ENCODE data around the gene ATP6V1G1. TPM values are rescaled to one million over a fixed set of nuclear protein-coding genes. Genes with fewer than 3 reads are reported as not detected.

ATP6V1G1 gene
- total RNA-seq, 4 donors from 2014 or later = 91.2 to 137 (median 120) TPM

DNA sequence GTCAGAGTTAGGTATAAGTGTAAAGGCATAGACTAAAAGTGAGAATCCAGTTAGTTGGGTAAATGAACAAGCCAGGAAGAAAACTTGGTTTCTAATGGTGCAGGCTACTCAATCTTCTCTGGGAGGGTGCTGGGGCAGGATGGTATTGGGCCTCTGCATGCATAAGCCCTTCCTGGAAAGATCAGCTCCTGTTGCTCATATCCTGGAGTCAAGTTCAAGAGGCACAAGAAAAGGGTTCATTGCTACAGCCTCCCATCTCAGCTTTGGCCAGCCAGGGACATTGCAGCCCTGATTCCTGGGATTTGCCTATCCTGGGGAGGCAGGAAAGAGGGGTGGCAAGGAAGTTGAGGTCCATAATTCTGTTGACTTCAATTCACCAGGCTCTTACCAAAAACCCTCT is 40.7 kb upstream of the ATP6V1G1 start:
- no peaks in the 10 kb centered on the region for H3K27me3 ChIP-seq
- no peak overlapping the region for H3K27ac ChIP-seq
- TF ChIP-seq POLR2AphosphoS5 (IDR thresholded peaks at IDR 0.05) (no peak), POLR2A (IDR thresholded peaks at IDR 0.05) (no peak), EP300 (IDR thresholded peaks at IDR 0.05) (no peak)
- TF ChIP-seq, protein P1, sequence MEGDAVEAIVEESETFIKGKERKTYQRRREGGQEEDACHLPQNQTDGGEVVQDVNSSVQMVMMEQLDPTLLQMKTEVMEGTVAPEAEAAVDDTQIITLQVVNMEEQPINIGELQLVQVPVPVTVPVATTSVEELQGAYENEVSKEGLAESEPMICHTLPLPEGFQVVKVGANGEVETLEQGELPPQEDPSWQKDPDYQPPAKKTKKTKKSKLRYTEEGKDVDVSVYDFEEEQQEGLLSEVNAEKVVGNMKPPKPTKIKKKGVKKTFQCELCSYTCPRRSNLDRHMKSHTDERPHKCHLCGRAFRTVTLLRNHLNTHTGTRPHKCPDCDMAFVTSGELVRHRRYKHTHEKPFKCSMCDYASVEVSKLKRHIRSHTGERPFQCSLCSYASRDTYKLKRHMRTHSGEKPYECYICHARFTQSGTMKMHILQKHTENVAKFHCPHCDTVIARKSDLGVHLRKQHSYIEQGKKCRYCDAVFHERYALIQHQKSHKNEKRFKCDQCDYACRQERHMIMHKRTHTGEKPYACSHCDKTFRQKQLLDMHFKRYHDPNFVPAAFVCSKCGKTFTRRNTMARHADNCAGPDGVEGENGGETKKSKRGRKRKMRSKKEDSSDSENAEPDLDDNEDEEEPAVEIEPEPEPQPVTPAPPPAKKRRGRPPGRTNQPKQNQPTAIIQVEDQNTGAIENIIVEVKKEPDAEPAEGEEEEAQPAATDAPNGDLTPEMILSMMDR (IDR thresholded peaks at IDR 0.05) = no peak
- H3K4me3 ChIP-seq = no peak overlapping the region
- no peaks in the 10 kb centered on the region for H3K36me3 ChIP-seq
- peaks cover 0 to 7% (median 0%) of the 10 kb centered on the region in 3 donors for H3K9me3 ChIP-seq
- ATAC-seq = no peak
- H3K4me1 ChIP-seq = peaks cover 0 to 3% (median 0%) of the 10 kb centered on the region in 3 donors

- 65 to 81% methylated on average over 4 to 9 of the region's 9 CpGs for WGBS, 2 donors (ENCODE audit: low coverage in 1 of 2)
- TF ChIP-seq POLR2A (IDR thresholded peaks at IDR 0.05) (no peak), POLR2AphosphoS5 (IDR thresholded peaks at IDR 0.05) (no peak)
- TF ChIP-seq, protein P1 (IDR thresholded peaks at IDR 0.05) = no peak
- ATAC-seq = no peak
Observed at GRCh38 chr9:114549697-114550330, 37.8 kb upstream of the ATP6V1G1 start.

DNA sequence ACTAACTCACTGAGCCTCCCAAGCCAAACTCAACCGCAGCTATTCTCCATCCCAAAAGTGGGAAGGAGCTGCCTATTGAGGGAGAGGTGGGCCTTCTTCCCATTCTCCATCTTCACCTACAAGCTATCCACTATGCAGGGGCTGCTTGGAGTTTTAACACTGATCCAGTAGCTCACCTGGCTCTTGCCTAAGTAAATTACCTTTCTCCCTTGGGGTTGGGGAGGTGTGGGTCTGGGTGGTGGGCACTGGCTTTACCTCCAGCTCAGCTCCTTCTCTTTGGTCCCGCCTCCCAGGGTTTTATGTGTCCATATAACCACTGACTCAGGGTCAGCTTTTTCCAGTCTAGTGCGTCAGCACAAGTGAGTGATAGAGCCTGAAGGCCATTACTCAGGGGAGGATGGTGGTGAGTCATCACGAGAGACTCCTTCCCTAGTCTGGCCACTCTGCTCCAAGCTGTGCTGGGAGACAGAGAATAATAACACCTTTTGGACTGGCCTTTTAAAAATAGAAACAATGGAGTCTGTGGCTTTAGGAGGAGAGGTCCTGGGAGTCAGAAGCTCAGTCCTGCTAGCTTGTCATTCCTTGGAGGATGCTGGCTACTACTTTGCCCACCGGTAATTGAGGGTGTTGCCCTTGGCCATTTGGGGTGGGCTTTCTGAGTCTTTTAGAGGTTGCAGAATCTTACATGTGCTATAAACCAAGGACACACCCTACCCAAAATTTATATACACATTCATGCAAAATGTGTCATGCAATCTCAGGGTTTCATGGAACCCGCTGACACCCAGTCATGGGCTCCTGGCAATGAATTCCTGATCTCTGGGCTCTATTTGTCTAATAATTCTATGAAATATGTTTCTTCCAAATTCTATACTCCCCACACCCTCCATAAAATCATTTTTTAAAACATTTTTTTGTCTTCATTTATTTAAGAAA is 35.6 kb upstream of the ATP6V1G1 start:
- Histone ChIP-seq H3K27me3 (no peaks in the 10 kb centered on the region), H3K4me1 (peaks cover 0 to 14% (median 0%) of the 10 kb centered on the region in 3 donors), H3K9me3 (peaks cover 0 to 7% (median 0%) of the 10 kb centered on the region in 3 donors), H3K36me3 (no peaks in the 10 kb centered on the region), H3K4me3 (no peak overlapping the region), H3K27ac (peak overlapping the region in 3 of 4 donors; percentile 37 to 63 (median 53))
- TF ChIP-seq EP300 (IDR thresholded peaks at IDR 0.05) = no peak
- peak; percentile 71 for TF ChIP-seq POLR2AphosphoS5 (IDR thresholded peaks at IDR 0.05)
- ATAC-seq = peak; percentile 87
- WGBS, 2 donors (ENCODE audit: low coverage in 1 of 2) = 57 to 84% methylated on average over 3 to 5 of the region's 6 CpGs

More at GRCh38 chr9:114549697-114550330, 37.8 kb upstream of the ATP6V1G1 start:
- H3K36me3 ChIP-seq = no peaks in the 10 kb centered on the region
- peaks cover 0 to 14% (median 0%) of the 10 kb centered on the region in 3 donors for H3K4me1 ChIP-seq
- H3K4me3 ChIP-seq = no peak overlapping the region
- H3K27ac ChIP-seq = no peak overlapping the region
- no peaks in the 10 kb centered on the region for H3K27me3 ChIP-seq
- peaks cover 0 to 7% (median 0%) of the 10 kb centered on the region in 3 donors for H3K9me3 ChIP-seq

GRCh38 chr9:114552706-114553105 is 34.9 kb upstream of the ATP6V1G1 start:
- ATAC-seq = no peak
- TF ChIP-seq EP300 (IDR thresholded peaks at IDR 0.05) (no peak), POLR2A (IDR thresholded peaks at IDR 0.05) (no peak), POLR2AphosphoS5 (IDR thresholded peaks at IDR 0.05) (no peak)
- TF ChIP-seq, protein P1 (IDR thresholded peaks at IDR 0.05) = no peak
- Histone ChIP-seq H3K27ac (peak overlapping the region in 1 of 4 donors; percentile 63), H3K9me3 (peaks cover 0 to 7% (median 0%) of the 10 kb centered on the region in 3 donors), H3K36me3 (no peaks in the 10 kb centered on the region), H3K4me1 (peaks cover 0 to 14% (median 0%) of the 10 kb centered on the region in 3 donors), H3K4me3 (no peak overlapping the region), H3K27me3 (no peaks in the 10 kb centered on the region)
- 80% methylated on average over 1 of the region's 5 CpGs for WGBS, 2 donors (ENCODE audit: low coverage in 1 of 2)

GRCh38 chr9:114553202-114553601 is 34.4 kb upstream of the ATP6V1G1 start:
- Histone ChIP-seq H3K36me3 (no peaks in the 10 kb centered on the region), H3K4me3 (no peak overlapping the region), H3K27ac (no peak overlapping the region), H3K27me3 (no peaks in the 10 kb centered on the region), H3K9me3 (peaks cover 0 to 4% (median 0%) of the 10 kb centered on the region in 3 donors), H3K4me1 (peaks cover 0 to 14% (median 0%) of the 10 kb centered on the region in 3 donors)
- TF ChIP-seq, protein P1 (IDR thresholded peaks at IDR 0.05) = no peak
- TF ChIP-seq POLR2AphosphoS5 (IDR thresholded peaks at IDR 0.05) = no peak
- TF ChIP-seq POLR2A (IDR thresholded peaks at IDR 0.05) = no peak
- TF ChIP-seq EP300 (IDR thresholded peaks at IDR 0.05) = no peak
- ATAC-seq = no peak
- 88 to 100% methylated on average over 3 of the region's 3 CpGs for WGBS, 2 donors (ENCODE audit: low coverage in 1 of 2)

Measured in gastroesophageal sphincter (tissue), 4 donors.